Measurements from ENCODE around the gene PAX6.

Gene PAX6

GRCh38 chr11:31850365-31850764, 39.2 kb upstream of the PAX6 start:
- Histone ChIP-seq H3K4me2 (ENCODE audit: insufficient read depth, low read length, poor library complexity, severe bottlenecking) (no peak overlapping the region), H3K27me3 (ENCODE audit: control insufficient read depth in 3 of 3, insufficient read depth in 3 of 3, low read depth in 1 of 3, low read length in 3 of 3) (peaks cover 0 to 37% (median 0%) of the 10 kb centered on the region in 3 experiments), H4K91ac (ENCODE audit: low read depth, low read length, poor library complexity) (no peak overlapping the region), H2AFZ (ENCODE audit: low read length) (no peak overlapping the region), H3K14ac (ENCODE audit: low read length) (no peak overlapping the region), H2BK5ac (ENCODE audit: low read length) (no peak overlapping the region), H4K8ac (ENCODE audit: low read depth, low read length) (no peak overlapping the region), H3K9ac (ENCODE audit: low read depth, low read length, poor library complexity) (no peak overlapping the region), H3K18ac (ENCODE audit: low read length) (no peak overlapping the region), H3K4me3 (ENCODE audit: low read length in 2 of 2) (no peak overlapping the region), H2BK120ac (ENCODE audit: low read depth, low read length) (no peak overlapping the region), H3K27ac (replicated peaks; ENCODE audit: low read length) (no peak overlapping the region), H3K23ac (ENCODE audit: low read depth, low read length, poor library complexity) (no peak overlapping the region), H2BK12ac (ENCODE audit: low read length) (no peak overlapping the region), H3K4me1 (ENCODE audit: control insufficient read depth in 2 of 2, insufficient read depth in 1 of 2, low read depth in 1 of 2, low read length in 2 of 2) (peaks cover 0 to 2% of the 10 kb centered on the region in 2 donors), H3K79me1 (ENCODE audit: low read depth, low read length) (no peaks in the 10 kb centered on the region), H2AK5ac (ENCODE audit: low read depth, low read length) (no peak overlapping the region), H2BK15ac (ENCODE audit: low read length) (no peak overlapping the region), H3K4ac (ENCODE audit: low read length) (no peak overlapping the region), H3K9me3 (replicated peaks in 1 of 2; ENCODE audit: control insufficient read depth in 2 of 2, insufficient read depth in 1 of 2, low read depth in 1 of 2, low read length in 2 of 2) (no peaks in the 10 kb centered on the region), H3K36me3 (replicated peaks in 1 of 2; ENCODE audit: control insufficient read depth in 2 of 2, insufficient read depth in 2 of 2, low read length in 2 of 2) (no peaks in the 10 kb centered on the region)
- no CpG with 5 or more reads among the region's 4 CpGs for WGBS, 2 donors (ENCODE audit: extremely low coverage in 2 of 2, insufficient read length in 2 of 2, insufficient replicate concordance in 1 of 2)
- no peak for DNase-seq (ENCODE audit: low spot score)

GRCh38 chr11:31847761-31848160, 36.6 kb upstream of the PAX6 start:
- no CpG with 5 or more reads among the region's 2 CpGs for WGBS, 2 donors (ENCODE audit: extremely low coverage in 2 of 2, insufficient read length in 2 of 2, insufficient replicate concordance in 1 of 2)

GRCh38 chr11:31845331-31845730, 34.2 kb upstream of the PAX6 start:
- H3K79me1 ChIP-seq (ENCODE audit: low read depth, low read length) = no peaks in the 10 kb centered on the region
- H3K23ac ChIP-seq (ENCODE audit: low read depth, low read length, poor library complexity) = no peak overlapping the region
- H3K36me3 ChIP-seq (replicated peaks in 1 of 2; ENCODE audit: control insufficient read depth in 2 of 2, insufficient read depth in 2 of 2, low read length in 2 of 2) = no peaks in the 10 kb centered on the region
- no peak overlapping the region for H3K27ac ChIP-seq (replicated peaks; ENCODE audit: low read length)
- peaks cover 0 to 55% (median 0%) of the 10 kb centered on the region in 3 experiments for H3K27me3 ChIP-seq (ENCODE audit: control insufficient read depth in 3 of 3, insufficient read depth in 3 of 3, low read depth in 1 of 3, low read length in 3 of 3)
- no peak overlapping the region for H3K4me2 ChIP-seq (ENCODE audit: insufficient read depth, low read length, poor library complexity, severe bottlenecking)
- no peak overlapping the region for H2AK5ac ChIP-seq (ENCODE audit: low read depth, low read length)
- H2BK15ac ChIP-seq (ENCODE audit: low read length) = no peak overlapping the region
- H3K9me3 ChIP-seq (replicated peaks in 1 of 2; ENCODE audit: control insufficient read depth in 2 of 2, insufficient read depth in 1 of 2, low read depth in 1 of 2, low read length in 2 of 2) = no peaks in the 10 kb centered on the region
- no peak overlapping the region for H2BK12ac ChIP-seq (ENCODE audit: low read length)
- no peak overlapping the region for H3K9ac ChIP-seq (ENCODE audit: low read depth, low read length, poor library complexity)
- no peak for DNase-seq (ENCODE audit: low spot score)
- no peak overlapping the region for H2BK120ac ChIP-seq (ENCODE audit: low read depth, low read length)
- no peak overlapping the region for H2BK5ac ChIP-seq (ENCODE audit: low read length)
- H3K4me1 ChIP-seq (ENCODE audit: control insufficient read depth in 2 of 2, insufficient read depth in 1 of 2, low read depth in 1 of 2, low read length in 2 of 2) = peaks cover 0 to 2% of the 10 kb centered on the region in 2 donors
- no peak overlapping the region for H3K4ac ChIP-seq (ENCODE audit: low read length)
- no peak overlapping the region for H3K14ac ChIP-seq (ENCODE audit: low read length)
- H3K4me3 ChIP-seq (ENCODE audit: low read length in 2 of 2) = no peak overlapping the region
- H4K8ac ChIP-seq (ENCODE audit: low read depth, low read length) = no peak overlapping the region
- H2AFZ ChIP-seq (ENCODE audit: low read length) = no peak overlapping the region
- no peak overlapping the region for H4K91ac ChIP-seq (ENCODE audit: low read depth, low read length, poor library complexity)
- H3K18ac ChIP-seq (ENCODE audit: low read length) = no peak overlapping the region
- no CpG with 5 or more reads among the region's 1 CpG for WGBS, 2 donors (ENCODE audit: extremely low coverage in 2 of 2, insufficient read length in 2 of 2, insufficient replicate concordance in 1 of 2)

More at GRCh38 chr11:31847761-31848160, 36.6 kb upstream of the PAX6 start:
- Histone ChIP-seq H2BK15ac (ENCODE audit: low read length) (no peak overlapping the region), H3K9ac (ENCODE audit: low read depth, low read length, poor library complexity) (no peak overlapping the region), H3K4me2 (ENCODE audit: insufficient read depth, low read length, poor library complexity, severe bottlenecking) (no peak overlapping the region), H3K27ac (replicated peaks; ENCODE audit: low read length) (no peak overlapping the region), H3K27me3 (ENCODE audit: control insufficient read depth in 3 of 3, insufficient read depth in 3 of 3, low read depth in 1 of 3, low read length in 3 of 3) (peaks cover 0 to 53% (median 0%) of the 10 kb centered on the region in 3 experiments), H3K9me3 (replicated peaks in 1 of 2; ENCODE audit: control insufficient read depth in 2 of 2, insufficient read depth in 1 of 2, low read depth in 1 of 2, low read length in 2 of 2) (no peaks in the 10 kb centered on the region), H2BK12ac (ENCODE audit: low read length) (no peak overlapping the region), H2AK5ac (ENCODE audit: low read depth, low read length) (no peak overlapping the region), H3K18ac (ENCODE audit: low read length) (no peak overlapping the region), H3K4me3 (ENCODE audit: low read length in 2 of 2) (no peak overlapping the region), H2AFZ (ENCODE audit: low read length) (no peak overlapping the region), H4K91ac (ENCODE audit: low read depth, low read length, poor library complexity) (no peak overlapping the region), H3K79me1 (ENCODE audit: low read depth, low read length) (no peaks in the 10 kb centered on the region), H3K4ac (ENCODE audit: low read length) (no peak overlapping the region), H2BK120ac (ENCODE audit: low read depth, low read length) (no peak overlapping the region), H4K8ac (ENCODE audit: low read depth, low read length) (no peak overlapping the region), H3K14ac (ENCODE audit: low read length) (no peak overlapping the region), H3K4me1 (ENCODE audit: control insufficient read depth in 2 of 2, insufficient read depth in 1 of 2, low read depth in 1 of 2, low read length in 2 of 2) (peaks cover 0 to 2% of the 10 kb centered on the region in 2 donors), H2BK5ac (ENCODE audit: low read length) (no peak overlapping the region), H3K36me3 (replicated peaks in 1 of 2; ENCODE audit: control insufficient read depth in 2 of 2, insufficient read depth in 2 of 2, low read length in 2 of 2) (no peaks in the 10 kb centered on the region), H3K23ac (ENCODE audit: low read depth, low read length, poor library complexity) (no peak overlapping the region)
- DNase-seq (ENCODE audit: low spot score) = no peak

- Histone ChIP-seq H3K4ac (ENCODE audit: low read length) (no peak overlapping the region), H3K27me3 (ENCODE audit: control insufficient read depth in 3 of 3, insufficient read depth in 3 of 3, low read depth in 1 of 3, low read length in 3 of 3) (peaks cover 0 to 50% (median 0%) of the 10 kb centered on the region in 3 experiments), H2BK120ac (ENCODE audit: low read depth, low read length) (no peak overlapping the region), H3K79me1 (ENCODE audit: low read depth, low read length) (no peaks in the 10 kb centered on the region), H2BK5ac (ENCODE audit: low read length) (no peak overlapping the region), H3K9ac (ENCODE audit: low read depth, low read length, poor library complexity) (no peak overlapping the region), H2BK15ac (ENCODE audit: low read length) (no peak overlapping the region), H4K91ac (ENCODE audit: low read depth, low read length, poor library complexity) (no peak overlapping the region), H2AFZ (ENCODE audit: low read length) (no peak overlapping the region), H3K4me2 (ENCODE audit: insufficient read depth, low read length, poor library complexity, severe bottlenecking) (no peak overlapping the region), H3K27ac (replicated peaks; ENCODE audit: low read length) (no peak overlapping the region), H3K4me1 (ENCODE audit: control insufficient read depth in 2 of 2, insufficient read depth in 1 of 2, low read depth in 1 of 2, low read length in 2 of 2) (peaks cover 0 to 2% of the 10 kb centered on the region in 2 donors), H3K36me3 (replicated peaks in 1 of 2; ENCODE audit: control insufficient read depth in 2 of 2, insufficient read depth in 2 of 2, low read length in 2 of 2) (no peaks in the 10 kb centered on the region), H3K23ac (ENCODE audit: low read depth, low read length, poor library complexity) (no peak overlapping the region), H4K8ac (ENCODE audit: low read depth, low read length) (no peak overlapping the region), H3K4me3 (ENCODE audit: low read length in 2 of 2) (no peak overlapping the region), H3K9me3 (replicated peaks in 1 of 2; ENCODE audit: control insufficient read depth in 2 of 2, insufficient read depth in 1 of 2, low read depth in 1 of 2, low read length in 2 of 2) (no peaks in the 10 kb centered on the region), H2AK5ac (ENCODE audit: low read depth, low read length) (no peak overlapping the region), H3K14ac (ENCODE audit: low read length) (no peak overlapping the region), H2BK12ac (ENCODE audit: low read length) (no peak overlapping the region), H3K18ac (ENCODE audit: low read length) (no peak overlapping the region)
- no CpG with 5 or more reads among the region's 6 CpGs for WGBS, 2 donors (ENCODE audit: extremely low coverage in 2 of 2, insufficient read length in 2 of 2, insufficient replicate concordance in 1 of 2)
- DNase-seq (ENCODE audit: low spot score) = no peak
Measured at GRCh38 chr11:31844351-31844750, 33.2 kb upstream of the PAX6 start.
